ENCODE results near the gene SLC18B1.

The SLC18B1 gene

GRCh38 chr6:132741281-132741680 lies 57.2 kb downstream of the SLC18B1 start:
- no peak for DNase-seq

- no peak for DNase-seq
These were observed 62.2 kb downstream of the SLC18B1 start for GRCh38 chr6:132736239-132736638.

DNA sequence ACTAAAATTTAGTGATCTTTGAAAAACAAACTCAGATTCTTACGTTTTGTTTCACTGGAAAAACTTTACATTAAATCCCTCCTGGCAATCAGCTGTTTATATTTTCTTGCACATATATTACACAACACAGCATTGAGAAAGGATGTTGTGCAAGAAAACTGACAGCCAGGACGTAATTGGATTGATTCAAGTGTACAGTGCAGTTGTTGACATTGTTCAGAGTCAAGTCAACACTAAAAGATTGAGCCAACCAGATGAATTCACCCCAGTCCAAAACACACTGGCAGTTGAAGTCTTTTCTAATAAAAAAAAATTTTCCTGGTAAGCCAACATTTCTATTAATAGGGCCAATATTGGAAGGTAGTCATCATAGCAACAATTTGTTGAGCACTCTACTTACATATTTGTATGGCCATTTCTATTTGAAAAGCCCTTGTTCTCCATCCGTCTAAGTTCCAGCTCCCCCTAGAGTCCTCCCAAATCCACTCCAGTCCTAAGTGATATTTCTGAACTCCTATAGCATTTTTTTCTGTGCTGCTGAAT lies 63.7 kb downstream of the SLC18B1 start:
- no peak for DNase-seq

GRCh38 chr6:132733814-132734213 lies 64.6 kb downstream of the SLC18B1 start:
- DNase-seq: no peak

DNA sequence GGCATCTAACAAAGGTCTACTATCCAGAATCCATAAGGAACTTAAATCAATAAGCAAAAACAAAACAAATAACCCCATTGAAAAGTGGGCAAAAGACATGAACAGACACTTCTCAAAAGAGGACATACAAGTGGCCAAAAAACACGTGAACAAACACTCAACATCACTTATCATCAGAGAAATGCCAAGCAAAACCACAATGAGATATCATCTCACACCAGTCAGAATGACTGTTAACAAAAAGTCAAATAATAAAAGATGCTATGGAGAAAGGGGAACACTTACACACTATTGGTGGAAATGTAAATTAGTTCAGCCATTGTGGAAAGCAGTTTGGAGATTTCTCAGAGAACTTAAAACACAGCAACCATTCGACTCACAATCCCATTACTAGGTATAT lies 65.2 kb downstream of the SLC18B1 start:
- DNase-seq: no peak

DNA sequence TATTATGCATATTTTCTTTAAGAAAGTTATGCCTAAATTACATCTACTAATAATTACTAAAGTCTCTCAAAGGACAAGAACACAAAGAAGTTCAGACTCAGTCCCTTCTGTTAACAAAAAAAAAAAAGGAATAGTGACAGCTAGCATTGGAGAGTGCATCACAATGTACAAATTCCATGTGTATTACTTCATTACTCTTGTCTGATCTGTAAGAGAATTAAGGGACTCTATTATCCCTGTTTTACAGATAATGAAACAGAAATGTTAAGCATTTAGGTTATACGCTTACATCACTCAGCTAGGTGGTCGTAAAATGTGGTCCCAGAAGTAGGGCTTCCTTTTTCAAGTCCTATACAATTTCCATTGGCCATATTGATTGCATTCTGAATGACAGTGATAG lies 67.4 kb downstream of the SLC18B1 start:
- DNase-seq: no peak

DNA sequence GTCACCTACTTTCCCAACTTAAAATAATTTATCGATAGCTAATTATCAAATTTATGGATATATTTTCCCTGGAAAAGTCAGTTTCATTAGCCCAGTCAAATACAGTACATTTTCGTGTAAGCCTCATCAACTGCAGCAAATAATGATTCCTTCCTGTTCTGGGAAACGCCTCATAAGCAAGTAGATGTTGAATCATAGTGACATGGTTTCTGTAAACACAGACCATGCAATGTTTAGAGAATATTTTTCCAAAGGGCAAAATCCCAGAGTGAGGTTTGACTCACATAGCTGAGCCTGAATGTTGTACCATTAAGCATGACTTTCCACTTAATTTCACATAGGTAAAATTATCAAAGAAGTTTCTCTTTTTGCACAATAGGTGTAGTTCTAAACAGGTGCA lies 67.9 kb downstream of the SLC18B1 start:
- DNase-seq: no peak

- DNase-seq: no peak
These were observed 69.8 kb downstream of the SLC18B1 start for GRCh38 chr6:132728616-132729015.

- no peak for DNase-seq
These were observed 71.8 kb downstream of the SLC18B1 start for GRCh38 chr6:132726608-132726975.

DNA sequence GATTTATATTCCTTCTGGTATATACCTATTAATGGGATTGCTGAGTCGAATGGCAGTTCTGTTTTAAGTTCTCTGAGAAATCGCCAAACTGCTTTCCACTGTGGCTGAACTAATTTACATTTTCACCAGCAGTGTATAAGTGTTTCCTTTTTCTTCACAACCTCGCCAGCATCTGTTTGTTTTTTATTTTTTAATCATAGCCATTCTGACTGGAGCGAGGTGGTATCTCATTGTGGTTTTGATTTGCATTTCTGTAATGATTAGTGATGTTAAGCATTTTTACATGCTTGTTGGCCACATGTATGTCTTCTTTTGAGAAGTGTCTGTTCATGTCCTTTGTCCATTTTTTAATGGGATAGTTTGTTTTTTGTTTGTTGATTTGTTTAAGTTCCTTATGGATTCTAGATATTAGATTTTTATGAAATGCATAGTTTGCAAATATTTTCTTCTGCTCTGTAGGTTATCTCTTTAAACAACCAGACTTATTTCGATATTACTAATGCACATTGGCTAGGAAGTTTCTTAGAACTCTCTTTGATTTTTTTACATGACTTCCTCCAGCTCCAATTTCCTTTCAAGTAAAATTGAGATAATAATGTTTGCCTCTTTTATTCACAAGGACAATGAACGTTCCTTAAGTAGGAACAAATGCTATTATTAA lies 72.4 kb downstream of the SLC18B1 start:
- DNase-seq: no peak

- no peak for DNase-seq
These were observed 73.0 kb downstream of the SLC18B1 start for GRCh38 chr6:132725471-132725870.

DNA sequence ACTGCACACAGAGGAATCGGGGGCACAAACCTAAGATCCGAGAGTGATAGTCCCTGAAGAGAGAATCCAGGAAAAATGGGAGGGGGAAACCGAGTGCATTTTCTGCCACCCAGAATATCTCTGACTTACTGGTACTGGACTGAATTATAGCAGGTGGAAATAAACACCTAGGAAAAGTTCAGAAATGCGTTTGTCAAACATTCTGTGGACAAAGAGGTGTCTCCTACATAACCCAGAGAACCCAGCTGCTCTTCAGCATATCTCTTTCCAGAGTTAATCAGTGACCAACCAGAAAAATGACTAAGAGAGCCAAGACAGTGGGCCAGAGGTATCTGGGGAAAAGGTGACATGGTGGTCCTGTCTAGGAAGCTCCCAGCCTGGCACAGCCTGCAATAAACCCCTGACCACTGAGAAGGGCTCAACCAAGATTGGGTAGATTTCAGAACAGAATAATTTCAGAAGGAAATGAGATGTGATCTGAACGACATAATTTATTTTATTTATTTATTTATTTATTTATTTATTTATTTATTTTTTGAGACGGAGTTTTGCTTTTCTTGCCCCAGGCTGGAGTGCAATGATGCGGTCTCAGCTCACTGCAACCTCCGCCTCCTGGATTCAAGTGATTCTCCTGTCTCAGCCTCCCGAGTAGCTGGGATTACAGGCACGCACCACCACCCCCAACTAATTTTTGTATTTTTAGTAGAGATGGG lies 78.5 kb downstream of the SLC18B1 start:
- no peak for DNase-seq
